GM19438 (cell line): ENCODE results near the gene SLC39A2.

ENCODE experiments used
- ATAC-seq: cut with Tn5 transposase; IDR thresholded peaks from one replicate; pipeline ENCODE4 v1.9.1; 2021; ENCODE audit warnings: low read depth; ENCODE audit not compliant: unreplicated experiment

SLC39A2 gene

GRCh38 chr14:21042918-21043317 is 43.8 kb downstream of the SLC39A2 start:
- no peak for ATAC-seq

GRCh38 chr14:21043387-21043973 is 44.4 kb downstream of the SLC39A2 start:
- no peak for ATAC-seq

GRCh38 chr14:21043974-21044618 is 45.0 kb downstream of the SLC39A2 start:
- no peak for ATAC-seq

- no peak for ATAC-seq
These were observed 48.3 kb downstream of the SLC39A2 start for GRCh38 chr14:21047378-21047781.

GRCh38 chr14:21048638-21049037 is 49.5 kb downstream of the SLC39A2 start:
- no peak for ATAC-seq

GRCh38 chr14:21049271-21049673 is 50.2 kb downstream of the SLC39A2 start:
- ATAC-seq = no peak

- ATAC-seq = no peak
These were observed 51.5 kb downstream of the SLC39A2 start for GRCh38 chr14:21050597-21050996.
